NCI-H524 treated with DMSO at 0.1 percent for 48 hours (cell line): ENCODE data around the gene GAL3ST3.
"Not testable (repeated sequence)": the region's sequence is repeated elsewhere in the genome, so short reads cannot be mapped to it uniquely, and the experiment has no call there.

Experiments
- DNase-seq: peaks from one replicate; lab custom pipeline; 2025; lab: John Stamatoyannopoulos, UW

GAL3ST3 gene

DNA sequence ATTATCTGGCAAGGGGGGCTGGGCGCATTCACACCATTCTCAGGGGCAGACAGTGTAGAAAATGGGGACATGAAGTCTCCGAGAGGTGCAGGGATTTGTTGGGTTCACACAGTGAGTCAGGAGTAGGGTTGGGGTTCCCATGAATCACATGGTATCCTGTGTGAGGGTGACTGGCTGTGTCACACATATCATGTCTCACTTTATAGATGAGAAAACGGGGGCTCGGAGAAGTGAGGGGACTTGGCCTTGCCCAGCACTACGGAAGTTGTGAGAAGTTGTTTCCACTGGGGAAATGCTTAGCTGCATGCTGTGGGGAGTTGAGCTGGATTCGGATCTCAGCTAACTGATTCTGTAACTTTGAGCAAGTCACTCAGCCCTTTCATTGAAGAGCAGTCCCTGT lies 4.2 kb downstream of the GAL3ST3 start:
- DNase-seq: no peak

DNA sequence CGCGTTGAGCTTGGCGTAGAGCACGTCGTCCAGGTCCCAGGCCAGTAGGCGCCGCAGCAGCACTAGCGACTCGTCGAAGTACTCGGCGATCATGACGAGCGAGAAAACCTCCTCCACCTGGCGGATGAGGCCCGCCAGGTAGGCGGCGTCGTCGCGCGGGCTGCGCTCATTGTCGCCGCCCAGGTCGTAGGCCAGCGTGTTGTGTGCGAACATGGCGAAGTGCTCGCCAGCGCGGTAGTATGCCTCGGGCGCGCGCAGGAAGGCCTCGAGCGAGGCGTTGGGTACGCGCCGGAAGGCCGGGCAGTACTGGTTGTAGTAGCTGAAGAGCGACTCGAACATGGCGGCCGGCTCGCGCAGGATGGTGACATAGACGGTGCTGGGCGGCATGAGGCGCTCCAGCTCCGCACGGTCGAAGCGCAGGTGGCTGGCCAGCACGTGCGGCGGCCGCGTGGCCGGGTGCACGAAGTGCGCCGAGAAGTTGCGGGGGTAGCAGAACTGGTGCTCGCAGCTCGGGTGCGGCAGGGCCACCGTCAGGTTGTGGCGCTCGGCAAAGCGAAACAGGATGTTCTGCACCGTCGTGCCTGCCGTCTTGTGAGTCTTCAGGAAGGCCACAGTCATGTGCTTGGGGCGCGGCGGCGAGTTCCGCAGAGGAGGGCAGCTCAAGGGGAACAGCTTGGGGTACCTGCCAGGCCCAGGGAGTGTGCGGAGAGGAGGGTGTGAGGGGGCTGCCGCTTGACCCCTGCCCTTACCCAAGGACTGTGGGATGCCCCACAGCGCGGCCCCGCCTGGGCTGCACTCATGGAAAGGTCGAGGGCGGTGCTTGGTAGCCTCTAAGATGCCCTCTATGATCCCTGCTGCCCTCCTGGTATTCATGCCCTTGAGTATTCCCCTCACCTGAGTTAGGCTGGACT lies 5.7 kb downstream of the GAL3ST3 start:
- no peak for DNase-seq

DNA sequence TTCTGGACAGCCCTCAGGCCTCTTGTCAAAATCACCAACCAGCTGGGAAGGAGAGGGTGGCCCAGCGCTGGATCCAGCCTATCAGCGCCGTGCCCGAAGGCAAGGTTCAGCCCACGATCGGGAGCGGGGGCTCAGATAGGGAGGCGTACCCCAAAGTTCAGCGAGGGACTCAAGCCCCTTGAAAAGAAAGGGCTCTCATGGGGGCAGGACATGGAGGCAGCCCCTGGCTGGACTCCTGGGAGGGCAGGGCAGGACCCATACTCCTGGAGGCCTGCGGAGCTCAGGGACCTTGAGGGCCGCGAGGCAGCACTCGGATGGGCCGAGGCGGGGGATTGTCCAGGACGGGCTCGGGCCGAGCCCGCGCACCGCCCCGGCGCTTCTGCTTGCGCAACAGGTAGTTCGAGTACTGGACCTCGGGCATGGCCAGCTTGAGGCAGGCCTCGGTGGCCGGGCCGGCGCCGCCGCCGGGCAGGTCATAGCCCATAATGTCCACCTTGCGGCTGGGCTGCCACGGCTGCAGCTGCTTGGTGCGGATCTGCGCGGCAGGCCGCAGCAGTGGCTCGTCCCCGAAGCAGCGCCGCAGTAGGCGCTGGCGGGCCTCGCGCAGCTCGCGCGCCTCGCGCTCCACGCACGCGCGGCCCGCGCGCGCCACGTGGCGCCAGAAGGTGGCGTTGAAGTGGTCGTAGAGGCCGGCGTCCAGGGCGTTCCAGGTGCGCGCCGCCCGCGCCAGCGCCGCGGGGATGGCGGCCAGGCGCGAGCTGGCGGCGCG lies 6.5 kb downstream of the GAL3ST3 start:
- no peak for DNase-seq

DNA sequence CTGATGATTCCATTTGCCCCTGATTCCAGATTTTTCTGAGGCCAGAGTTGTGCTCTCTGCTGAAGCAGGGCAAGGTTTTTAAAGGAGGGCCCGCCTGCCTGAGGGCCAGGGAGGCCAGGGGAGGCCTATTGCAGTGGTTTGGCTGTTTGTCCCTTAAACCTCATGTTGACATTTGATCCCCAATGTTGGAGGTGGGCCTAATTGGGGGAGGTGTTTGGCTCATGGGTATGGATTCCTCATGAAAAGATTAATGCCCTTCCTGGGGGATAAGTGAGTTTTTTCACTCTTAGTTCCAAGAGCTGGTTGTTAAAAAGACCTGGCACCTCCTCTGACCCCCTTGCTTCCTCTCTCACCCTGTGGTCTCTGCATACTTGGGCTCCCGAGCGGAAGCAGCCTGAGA lies 9.2 kb downstream of the GAL3ST3 start:
- DNase-seq: no peak

DNA sequence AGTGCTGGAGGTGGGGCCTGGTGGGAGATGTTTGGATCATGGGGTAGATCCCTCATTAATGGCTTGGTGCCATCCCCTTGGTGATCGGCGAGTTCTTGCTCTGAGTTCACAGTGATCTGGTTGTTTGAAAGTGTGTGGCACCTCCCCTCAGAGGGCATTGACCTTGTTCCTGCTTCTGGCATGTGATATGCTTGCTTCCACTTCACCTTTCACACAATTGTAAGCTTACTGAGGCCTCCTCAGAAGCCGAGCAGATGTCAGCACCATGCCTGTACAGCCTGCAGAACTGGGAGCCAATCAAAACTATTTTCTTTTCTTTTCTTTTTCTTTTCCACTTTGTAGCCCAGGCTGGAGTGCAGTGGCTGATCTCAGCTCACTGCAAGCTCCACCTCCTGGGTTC lies 11.6 kb downstream of the GAL3ST3 start:
- no peak for DNase-seq

DNA sequence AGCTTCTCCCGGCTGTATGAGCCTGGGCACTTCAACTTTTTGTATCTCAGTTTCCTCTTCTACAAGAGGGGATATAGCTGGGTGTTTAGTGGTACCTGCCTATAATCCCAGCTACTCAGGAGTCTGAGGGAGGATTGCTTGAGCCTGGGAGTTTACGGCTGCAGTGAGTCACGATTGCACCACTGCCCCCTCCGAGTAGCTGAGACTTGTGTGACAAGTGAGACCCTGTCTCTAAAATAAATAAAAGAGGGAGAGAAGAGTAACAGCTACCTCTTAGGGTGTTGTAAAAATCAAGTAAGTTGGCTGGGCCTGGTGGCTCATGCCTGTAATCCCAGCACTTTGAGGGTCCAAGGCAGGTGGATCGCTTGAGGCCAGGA lies 12.6 kb downstream of the GAL3ST3 start:
- DNase-seq: no peak

DNA sequence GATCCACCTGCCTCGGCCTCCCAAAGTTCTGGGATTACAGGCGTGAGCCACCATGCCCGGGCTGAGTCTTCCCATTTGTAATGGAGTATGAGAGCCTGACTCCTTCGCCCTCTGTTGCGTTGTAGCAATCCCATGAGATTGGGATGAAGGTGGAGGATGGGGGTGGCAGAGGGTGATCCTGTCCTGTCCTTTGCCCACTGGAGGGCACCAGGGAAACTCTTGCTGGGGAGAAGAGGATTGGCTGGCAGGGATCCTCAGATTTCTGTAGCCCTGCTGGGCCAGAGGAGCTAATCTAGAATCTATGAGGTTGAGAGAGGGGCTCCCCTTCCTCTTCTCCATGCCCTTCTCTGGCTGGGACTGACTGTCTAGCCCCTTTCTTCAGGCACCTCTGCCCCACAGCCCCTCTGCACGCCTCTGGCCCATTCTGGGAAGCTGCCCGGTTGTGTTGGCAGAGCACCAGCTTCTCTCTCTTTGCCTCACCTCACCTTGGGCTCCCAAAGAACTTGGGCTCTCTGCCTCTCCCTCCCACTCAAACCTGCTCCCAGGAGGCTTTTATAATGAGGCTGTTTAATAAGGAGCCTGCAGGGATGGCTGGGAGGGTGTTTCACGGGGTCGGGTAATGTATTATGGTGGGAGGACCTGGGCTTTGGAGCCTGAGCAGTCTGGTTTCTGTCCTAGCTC lies 13.2 kb downstream of the GAL3ST3 start:
- DNase-seq: no peak

DNA sequence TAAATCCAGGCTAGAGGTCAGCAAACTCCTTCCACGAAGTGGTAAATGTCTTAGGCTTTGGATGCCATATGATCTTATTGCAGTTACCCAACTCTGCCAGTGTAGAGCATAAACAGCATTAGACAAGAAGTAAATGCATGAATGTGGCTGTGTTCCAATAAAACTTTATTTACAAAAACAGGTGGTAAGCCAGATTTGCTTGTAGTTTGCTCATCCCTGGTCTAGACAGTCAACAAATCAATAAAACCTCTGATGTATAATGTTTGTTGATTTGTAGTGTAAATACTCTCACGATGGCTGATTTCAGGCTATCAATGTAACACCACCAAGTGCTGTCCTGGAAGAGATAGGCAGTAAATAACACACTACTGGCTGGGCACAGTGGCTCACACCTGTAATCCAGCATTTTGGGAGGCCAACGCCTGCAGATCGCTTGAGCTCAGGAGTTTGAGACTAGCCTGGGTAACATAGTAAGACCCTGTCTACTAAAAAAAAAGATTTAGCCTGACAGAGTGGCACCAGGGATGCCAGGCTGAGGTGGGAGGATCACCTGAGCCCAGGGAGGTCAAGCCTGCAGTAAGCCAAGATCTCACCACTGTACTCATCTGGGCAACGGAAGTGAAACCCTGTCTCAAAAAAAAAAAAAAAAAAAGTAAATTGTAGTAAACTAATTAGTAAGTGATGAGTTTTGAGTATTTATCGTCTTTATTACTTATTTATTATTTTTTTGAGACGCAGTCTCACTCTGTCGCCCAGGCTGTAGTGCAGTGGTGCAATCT lies 15.8 kb downstream of the GAL3ST3 start:
- no peak for DNase-seq

DNA sequence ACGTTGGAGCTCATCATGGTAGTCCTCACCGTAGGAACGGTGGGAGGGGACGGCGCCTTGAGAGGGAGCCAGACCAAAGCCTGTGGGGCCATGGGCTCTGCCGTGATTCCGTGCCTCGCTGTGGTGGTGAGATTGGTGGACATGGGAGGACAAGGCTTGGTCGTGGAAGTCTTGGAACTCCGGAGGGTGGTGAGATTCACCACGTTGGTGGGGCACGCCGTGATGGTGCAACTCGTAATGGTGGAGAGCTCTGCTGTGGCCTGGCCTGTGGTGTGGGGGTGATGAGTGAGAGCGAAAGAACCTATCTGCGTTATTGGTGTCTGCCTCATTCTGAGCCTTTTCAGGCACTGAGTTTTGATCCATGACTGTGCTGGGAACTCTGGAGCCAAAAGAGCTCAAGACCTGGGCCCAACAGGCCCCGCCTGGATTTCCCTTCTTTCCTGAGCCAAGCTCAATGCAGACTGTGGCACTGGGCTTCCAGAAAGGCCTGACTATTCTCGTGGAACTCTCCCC lies 22.9 kb downstream of the GAL3ST3 start, which contains the start of gene CATSPER1:
Gene CATSPER1, minus strand, starts transcription at position 463 of the 513 bp plus-strand sequence. Its CDS starts 100 bp downstream, at position 363.
- DNase-seq: no peak

DNA sequence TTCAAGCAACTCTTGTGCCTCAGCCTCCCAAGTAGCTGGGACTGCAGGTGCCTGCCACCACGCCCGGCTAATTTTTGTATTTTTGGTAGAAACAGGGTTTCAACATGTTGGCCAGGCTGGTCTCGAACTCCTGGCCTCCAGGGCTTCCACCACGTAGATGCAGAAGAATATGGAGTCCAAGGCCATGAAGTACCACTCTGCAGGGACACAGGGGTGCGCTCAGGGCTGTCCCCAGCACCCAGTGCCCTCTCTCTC lies 25.8 kb downstream of the GAL3ST3 start:
- not testable (repeated sequence) for DNase-seq

DNA sequence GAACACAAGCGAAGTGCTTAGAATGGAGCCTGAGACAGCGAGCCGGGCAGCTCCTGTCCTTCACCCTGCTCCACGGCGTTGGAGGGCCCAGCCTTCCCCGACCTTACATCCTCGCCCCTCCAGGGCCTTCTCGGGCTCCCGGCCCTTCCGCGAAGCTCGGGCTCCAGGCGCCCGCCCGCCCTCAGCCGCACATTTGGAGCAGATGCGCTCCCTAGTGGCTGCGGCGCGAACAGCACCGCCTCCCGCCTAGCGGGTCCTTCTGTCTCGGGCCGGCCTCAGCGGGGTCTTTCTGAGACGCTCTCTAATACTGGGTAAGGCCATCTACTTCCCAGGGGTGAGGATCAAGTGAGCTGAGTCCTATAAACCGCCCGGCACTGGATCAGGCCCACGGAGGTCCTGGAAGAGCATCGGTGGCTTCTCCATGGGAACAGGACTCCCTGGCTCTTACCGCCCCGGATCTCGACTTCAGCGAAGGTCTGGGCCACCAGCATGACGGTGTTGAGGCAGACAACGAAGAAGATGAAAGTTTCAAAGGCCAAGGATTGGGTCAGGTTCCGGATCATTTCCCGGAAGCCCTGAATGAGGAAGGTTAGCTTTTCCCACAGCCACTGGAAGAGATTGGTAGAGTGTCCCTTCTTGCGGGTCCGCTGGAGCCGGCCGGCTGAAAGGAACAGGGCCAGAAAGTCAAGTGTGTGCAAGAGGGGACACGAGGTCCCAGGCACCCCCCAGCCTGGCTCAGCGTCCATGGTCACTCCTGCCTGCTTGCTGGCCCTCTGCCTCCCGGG lies 26.4 kb downstream of the GAL3ST3 start:
- DNase-seq: no peak

DNA sequence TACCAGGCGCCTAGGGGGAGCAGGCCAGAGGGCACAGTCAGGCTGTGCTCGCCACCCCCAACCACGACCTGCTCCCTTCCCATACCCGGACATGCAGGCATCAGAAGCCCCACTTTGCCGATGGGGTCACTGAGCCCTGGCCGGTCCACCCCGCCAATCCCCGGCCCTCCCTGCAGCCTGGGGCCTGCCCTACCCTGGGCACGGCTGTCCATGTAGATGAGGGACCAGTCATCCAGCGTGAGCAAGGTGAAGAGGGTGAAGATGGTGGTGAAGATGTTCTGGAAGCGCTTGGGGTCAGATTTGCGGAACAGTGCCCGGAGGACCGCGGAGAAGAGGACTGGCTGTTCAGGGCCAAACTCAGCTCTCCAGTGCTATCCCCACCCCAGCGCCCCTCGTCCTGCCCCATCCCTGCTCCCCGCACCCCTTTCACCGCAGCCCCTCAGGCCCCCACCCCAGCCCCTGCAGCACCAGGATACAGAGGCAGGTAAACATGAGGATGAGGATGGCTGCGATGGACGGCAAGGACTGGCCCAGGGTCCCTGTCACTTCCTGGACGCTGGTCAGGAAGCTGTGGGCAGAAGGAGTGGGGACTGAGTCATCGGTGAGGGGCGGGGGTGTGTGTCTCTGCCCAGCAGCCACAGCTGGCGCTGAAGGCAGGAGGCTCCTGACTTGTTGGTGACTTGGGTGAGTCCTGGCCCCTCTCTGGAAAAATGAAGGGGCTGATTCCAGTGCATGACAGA lies 28.2 kb downstream of the GAL3ST3 start:
- DNase-seq: no peak

DNA sequence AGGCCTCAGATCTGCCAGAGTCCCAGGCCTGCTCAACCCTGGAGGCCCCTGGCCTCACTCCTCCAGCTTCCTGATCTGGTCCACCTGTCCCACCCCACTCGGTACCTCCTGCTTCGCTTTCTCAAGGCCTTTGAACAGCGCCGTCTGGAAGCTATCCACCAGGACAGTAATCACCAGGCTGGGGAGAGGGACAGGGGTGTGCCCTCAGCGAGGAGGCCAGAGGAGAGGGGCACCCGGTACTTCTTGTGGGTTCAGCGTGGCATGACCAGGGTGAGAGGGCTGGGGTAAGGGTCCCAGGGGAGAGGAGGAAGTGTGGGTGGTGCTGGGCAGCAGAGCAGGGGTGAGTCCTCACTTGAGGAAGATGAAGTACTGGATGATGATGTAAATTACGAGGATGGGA lies 28.7 kb downstream of the GAL3ST3 start:
- no peak for DNase-seq

DNA sequence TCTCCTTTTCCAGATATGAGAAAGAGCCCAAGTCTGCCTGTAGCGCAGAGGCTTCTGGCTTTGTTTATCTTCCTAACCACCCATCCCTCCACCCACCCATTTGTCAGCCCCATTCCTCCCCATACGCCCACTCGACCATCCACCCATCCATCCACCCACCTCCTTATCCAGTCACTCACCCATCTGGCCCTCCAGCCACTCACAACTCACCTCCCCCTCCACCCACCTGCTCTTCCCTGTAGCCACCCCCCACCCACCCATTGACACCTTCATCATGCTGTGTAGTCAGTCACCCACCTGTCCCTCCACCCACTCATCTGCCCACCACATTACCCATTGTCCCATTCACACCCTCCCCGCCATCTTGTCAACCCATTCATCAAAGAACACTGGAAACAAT lies 31.6 kb downstream of the GAL3ST3 start:
- no peak for DNase-seq

DNA sequence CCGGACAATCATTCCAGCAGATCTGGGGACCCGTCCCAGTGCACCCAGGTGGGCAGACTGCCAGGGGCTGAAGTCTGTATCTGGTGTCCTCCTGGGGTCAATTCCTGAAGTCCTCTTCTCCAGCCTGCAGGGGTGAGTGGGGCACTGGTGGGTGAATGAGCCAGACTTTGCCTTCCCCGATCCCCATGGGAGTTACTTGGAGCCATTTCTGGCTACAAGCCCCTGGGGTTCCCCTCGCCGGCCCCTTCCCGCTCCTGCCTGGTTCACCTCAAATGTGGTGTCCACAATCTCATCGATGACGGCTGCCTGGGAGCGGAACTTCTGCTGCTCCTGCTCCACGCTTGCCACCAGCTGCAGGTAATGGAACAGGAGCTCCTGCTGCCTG lies 32.2 kb downstream of the GAL3ST3 start:
- no peak for DNase-seq

DNA sequence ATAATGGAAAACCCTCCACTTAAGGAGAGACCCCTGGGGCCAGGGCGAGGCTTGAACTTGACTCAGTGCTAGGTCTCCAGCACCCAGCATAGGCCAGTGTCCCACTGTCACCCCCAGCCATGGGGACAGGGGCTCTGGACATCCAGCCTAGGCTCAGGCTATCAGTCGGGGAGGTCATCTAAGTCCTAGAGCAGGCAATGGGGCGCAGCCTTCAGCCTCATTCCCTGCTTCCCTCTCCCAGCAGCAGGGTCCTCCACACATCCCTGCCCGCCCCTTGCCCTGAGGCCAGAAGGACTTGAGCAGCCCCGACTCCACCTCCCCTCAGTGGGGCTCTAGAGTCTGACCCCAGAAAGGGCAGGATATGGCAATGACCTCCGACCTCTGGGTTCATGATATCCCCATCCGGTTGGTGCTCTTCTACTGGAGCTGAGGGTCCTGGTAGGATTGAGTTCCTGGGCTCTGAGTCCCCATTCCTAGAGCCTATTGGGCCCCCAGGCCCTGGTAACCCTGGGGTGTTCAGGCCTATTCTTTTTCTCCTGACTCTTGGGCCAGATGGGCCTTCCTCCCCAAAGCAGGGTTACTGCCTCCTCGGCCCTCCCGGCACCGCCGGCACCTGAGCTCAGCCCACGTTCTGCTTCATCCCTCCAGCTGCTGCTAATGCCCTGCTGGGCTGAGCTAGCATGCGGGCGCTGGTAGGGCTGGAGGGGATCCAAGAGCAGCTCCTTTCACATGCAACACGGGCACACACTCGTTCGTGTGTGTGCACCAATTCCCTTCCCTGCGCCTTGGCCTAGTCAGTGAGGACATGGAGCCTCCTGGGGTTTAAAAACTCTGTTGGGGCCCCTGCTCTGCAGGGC lies 32.8 kb downstream of the GAL3ST3 start:
- DNase-seq: no peak

DNA sequence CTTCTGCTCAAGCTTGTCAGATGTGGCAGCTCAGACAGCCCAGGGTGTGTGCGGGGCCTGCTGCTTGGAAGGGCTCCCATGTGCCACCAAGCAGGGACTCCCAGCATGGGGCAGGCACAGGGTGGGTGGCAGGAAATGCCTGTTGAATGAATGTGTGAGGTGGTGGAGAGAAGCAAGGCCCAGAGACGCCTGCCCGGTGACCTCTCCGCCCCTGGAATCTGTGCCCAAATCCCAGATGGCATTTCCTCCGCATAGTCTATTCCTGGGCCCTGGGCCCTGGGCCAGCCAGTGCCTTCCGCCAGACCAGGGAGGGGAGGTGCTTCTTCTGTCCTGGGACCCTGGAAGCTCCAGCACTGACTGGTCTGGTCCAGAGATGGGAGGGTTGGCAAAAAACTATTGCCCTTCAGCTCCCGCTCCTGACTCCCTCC lies 33.5 kb downstream of the GAL3ST3 start:
- no peak for DNase-seq

DNA sequence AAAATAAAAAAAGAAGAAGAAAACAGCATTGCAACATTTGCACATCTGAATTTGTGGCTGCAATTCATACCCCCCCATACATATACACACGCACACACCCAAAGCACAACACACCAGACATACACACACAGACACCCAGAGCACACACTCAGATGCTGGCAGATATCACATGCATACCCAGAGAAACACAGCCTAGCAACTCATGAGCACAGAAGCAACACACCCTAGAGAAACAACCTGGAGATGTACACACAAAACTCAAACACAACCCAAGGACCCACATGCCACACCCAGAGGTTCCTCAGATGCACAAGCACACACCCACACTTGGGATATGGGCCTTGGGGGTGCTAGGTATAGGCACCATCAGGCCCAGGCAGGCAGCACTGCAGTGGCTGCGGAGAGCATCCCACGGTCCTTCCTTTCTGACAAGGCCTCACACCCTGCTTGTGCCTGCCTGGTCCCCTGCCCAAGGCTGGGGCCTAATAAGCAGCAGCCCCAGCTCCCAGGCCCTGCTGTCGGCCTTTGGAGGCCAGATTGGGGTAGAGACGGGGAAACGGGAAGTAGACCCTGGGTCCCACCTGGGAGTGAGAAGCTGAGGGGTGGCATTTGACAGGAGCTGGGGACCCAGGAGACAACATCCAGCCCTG lies 34.0 kb downstream of the GAL3ST3 start:
- no peak for DNase-seq

DNA sequence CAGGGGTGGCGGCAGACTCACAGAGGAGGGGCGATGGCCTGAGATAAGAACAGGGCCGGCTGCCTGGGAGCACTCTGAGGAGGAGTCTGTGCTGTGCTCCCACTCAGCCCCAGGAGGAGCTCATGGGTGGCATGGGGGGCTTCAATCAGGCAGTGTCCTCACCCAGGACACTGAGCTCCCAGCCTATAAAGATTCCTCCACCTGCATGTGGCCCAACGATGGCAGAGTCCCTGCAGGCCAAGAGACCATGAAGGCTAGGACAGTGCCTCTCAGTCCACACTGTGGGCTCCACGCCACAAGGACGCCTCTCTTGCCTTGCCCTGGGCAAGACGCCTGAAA lies 35.2 kb downstream of the GAL3ST3 start:
- no peak for DNase-seq
